K562 (cell line): ENCODE data around the gene HSPB2. TPM values are rescaled to one million over a fixed set of nuclear protein-coding genes. Genes with fewer than 3 reads are reported as not detected.

ENCODE experiments used
- ATAC-seq: fragments of 200-7000 bp; cut with Tn5 transposase; 3 replicates; pipeline ENCODE4 v1.9.1; 2020; ENCODE audit warnings: moderate library complexity
- BruUV-seq: library from RNA; stranded (reverse); fragments of 400-500 nt; replicated peaks from 2 replicates; lab custom pipeline; 2021; lab: Mats Ljungman, UMichigan
- CTCF ChIA-PET: fragments of 300-600 bp; formaldehyde crosslinking; extraction: SDS; loops from one replicate; lab custom pipeline; 2021; ENCODE audit warnings: low intra/inter-chr PET ratio; lab: Yijun Ruan, JAX
- POLR2A ChIA-PET: fragments of 300-600, 350-650 bp; sonication (Branson Sonifier 250); formaldehyde crosslinking; extraction: SDS; loops from one replicate; lab custom pipeline; 2021; ENCODE audit warnings: antibody characterized with exemption, inconsistent platforms; lab: Yijun Ruan, JAX
- DNase-seq, 4 experiments: peaks; one replicate each; pipeline versions ENCODE4 v3.0.0 to v3.0.0-alpha.2; 2011 to 2018; ENCODE audit warnings: low spot score in 3 of 4, mixed read lengths in 3 of 4; ENCODE audit errors: extremely low read depth in 1 of 4
- FAIRE-seq: peaks from 2 replicates; lab custom pipeline; 2011; peaks lifted over from hg19 to GRCh38; lab: Jason Lieb, UNC
- H2AFZ ChIP-seq: 2 replicates; pipeline ENCODE4 v1.6.0; 2011; ENCODE audit warnings: low read depth, low read length, control low read depth, inconsistent platforms
- H3K27ac ChIP-seq: fragments of 200-600 bp; 3 replicates; pipeline ENCODE4 v1.8.0; 2011; ENCODE audit warnings: low read depth, mild to moderate bottlenecking, control low read depth, inconsistent platforms, low read length, moderate library complexity, mixed read lengths; ENCODE audit errors: extremely low read depth
- H3K27me3 ChIP-seq, 2 experiments: fragments of 300-600 bp in 1 of 2; 2 replicates in 1 of 2; 3 replicates in 1 of 2; pipeline versions ENCODE4 v1.6.0 to v1.8.0; 2011; ENCODE audit warnings: inconsistent platforms in 2 of 2, low read length in 2 of 2, mild to moderate bottlenecking in 1 of 2, mixed read lengths in 1 of 2, moderate library complexity in 1 of 2; ENCODE audit not compliant: control insufficient read depth in 2 of 2, insufficient read depth in 2 of 2
- H3K36me3 ChIP-seq: fragments of 300-600 bp; 3 replicates; pipeline ENCODE4 v1.8.0; 2011; ENCODE audit warnings: mild to moderate bottlenecking, low read length, inconsistent platforms; ENCODE audit not compliant: control insufficient read depth, insufficient read depth
- H3K4me1 ChIP-seq, 2 experiments: fragments of 200-600 bp in 1 of 2; replicated peaks in 1 of 2; 2 replicates in 1 of 2; 3 replicates in 1 of 2; pipeline versions ENCODE4 v1.5.1 to v1.8.0; 2011; ENCODE audit warnings: inconsistent platforms in 2 of 2, low read length in 2 of 2, mild to moderate bottlenecking in 1 of 2, mixed read lengths in 1 of 2, moderate library complexity in 1 of 2; ENCODE audit not compliant: control insufficient read depth in 2 of 2, insufficient read depth in 2 of 2
- H3K4me2 ChIP-seq: 2 replicates; pipeline ENCODE4 v1.6.1; 2011; ENCODE audit warnings: low read length, control low read depth, inconsistent platforms, mixed read lengths; ENCODE audit not compliant: insufficient read depth
- H3K4me3 ChIP-seq: fragments of 200-600 bp; sonication (generic), shearing (Covaris generic); 2 replicates; pipeline ENCODE4 v1.5.1; 2016; ENCODE audit warnings: control low read depth, inconsistent platforms
- H3K79me2 ChIP-seq: fragments of 200-600 bp; 3 replicates; pipeline ENCODE4 v1.8.0; 2011; ENCODE audit warnings: low read length, inconsistent platforms; ENCODE audit not compliant: control insufficient read depth, insufficient read depth
- H3K9ac ChIP-seq, 2 experiments: 2 replicates each; pipeline versions ENCODE4 v1.6.0 to v1.6.1; 2011; ENCODE audit warnings: low read depth in 2 of 2, low read length in 2 of 2, control low read depth in 1 of 2, inconsistent platforms in 1 of 2, mild to moderate bottlenecking in 1 of 2, mixed read lengths in 1 of 2; ENCODE audit not compliant: insufficient read depth in 1 of 2
- H3K9me1 ChIP-seq: one replicate; pipeline ENCODE4 v1.6.0; 2011; ENCODE audit warnings: inconsistent platforms, mild to moderate bottlenecking, low read length, moderate library complexity; ENCODE audit not compliant: control insufficient read depth, insufficient read depth
- H3K9me3 ChIP-seq: replicated peaks from 2 replicates; pipeline ENCODE4 v1.5.1; 2011; ENCODE audit warnings: low read depth, low read length, inconsistent platforms; ENCODE audit not compliant: control insufficient read depth, insufficient read depth
- H4K20me1 ChIP-seq: replicated peaks from 2 replicates; pipeline ENCODE4 v1.6.1; 2011; ENCODE audit warnings: low read length, inconsistent platforms, mixed read lengths; ENCODE audit not compliant: control insufficient read depth, insufficient read depth
- CCAR2 ChIP-seq: fragments of 200-400 bp; formaldehyde crosslinking; IDR thresholded peaks from 2 replicates; pipeline ENCODE4 v1.6.1; 2017; ENCODE audit warnings: mild to moderate bottlenecking, low read depth, low read length
- HSF4 ChIP-seq: fragments of 250-450 bp; sonication (Bioruptor Pico); IDR thresholded peaks from 2 replicates; pipeline ENCODE4 v2.1.2; 2022; ENCODE audit warnings: mild to moderate bottlenecking, moderate library complexity, borderline replicate concordance
- MTA3 ChIP-seq: fragments of 450-650 bp; formaldehyde crosslinking; IDR thresholded peaks from 2 replicates; pipeline ENCODE4 v1.6.1; 2017; ENCODE audit warnings: mild to moderate bottlenecking, borderline replicate concordance
- NBN ChIP-seq: fragments of 450-650 bp; IDR thresholded peaks from 2 replicates; pipeline ENCODE4 v1.6.1; 2016; ENCODE audit warnings: low read depth, mild to moderate bottlenecking
- TBP ChIP-seq: optimal IDR thresholded peaks from 2 replicates; pipeline ENCODE3; 2011; ENCODE audit warnings: low read depth, low read length, improper control_type of control experiment
- ZNF253 ChIP-seq: fragments of 250-450 bp; sonication (Bioruptor Pico); conservative IDR thresholded peaks from 2 replicates; pipeline ENCODE4 v1.6.1; 2021; ENCODE audit warnings: mild to moderate bottlenecking
- ZNF282 ChIP-seq: sonication (generic); formaldehyde crosslinking; IDR thresholded peaks from 2 replicates; pipeline ENCODE4 v1.8.1; 2023; ENCODE audit warnings: missing genetic modification reagents
- ZNF444 ChIP-seq: fragments of 250-450 bp; sonication (Bioruptor Pico); IDR thresholded peaks from 2 replicates; pipeline ENCODE4 v1.4.0; 2020; ENCODE audit warnings: mild to moderate bottlenecking, moderate library complexity
- ZNF584 ChIP-seq: fragments of 200-800 bp; sonication (Bioruptor generic); IDR thresholded peaks from 2 replicates; pipeline ENCODE4 v1.6.1; 2016; ENCODE audit warnings: low read depth, mild to moderate bottlenecking, missing genetic modification characterization, missing compliant biosample characterization
- WGBS: fragments of 100-300 bp; shearing (Covaris generic); methylation state at CpG from one replicate; pipeline ENCODE4 v1.1.6; 2016; ENCODE audit warnings: low coverage, mixed read lengths; ENCODE audit not compliant: insufficient coverage; ENCODE audit errors: missing lambda C conversion rate; 5-methylcytosine and 5-hydroxymethylcytosine counted together
- in situ Hi-C: fragments of 300-500 bp; cut with MboI; formaldehyde crosslinking; loops from 4 replicates; pipeline ENCODE4 v1.15.0; 2018; ENCODE audit warnings: inconsistent platforms, mixed read lengths
- intact Hi-C: fragments of 100-400 bp; cut with micrococcal nuclease; formaldehyde crosslinking; loops from 2 replicates; pipeline ENCODE4 v1.14.2; 2022
- polyA plus RNA-seq, 8 experiments: library from polyadenylated mRNA; depleted of rRNA in 4 of 8; stranded (reverse) in 5 of 8; unstranded in 3 of 8; fragments of >200 nt; fragmentation: Nextera tagmentation in 2 of 8; fragmentation: Illumina TruSeq in 1 of 8; extraction: Ambion mirVana in 2 of 8; extraction: Trizol in 1 of 8; gene quantifications; 2 replicates each; pipeline versions ENCODE4 v1.2.1 to v1.2.3, GENCODE V29; 2011 to 2014; ENCODE audit warnings: inconsistent platforms in 1 of 8, missing spikeins in 1 of 8
- total RNA-seq, 7 experiments: library from RNA; depleted of rRNA in 6 of 7; stranded (reverse); fragments of >200 nt in 6 of 7; fragmentation: Illumina TruSeq in 2 of 7; extraction: Trizol in 2 of 7; gene quantifications; 2 replicates each; pipeline versions ENCODE4 v1.2.1 to v1.2.3, GENCODE V29; 2011 to 2021; ENCODE audit warnings: low replicate concordance in 1 of 7
- TF ChIP-seq, protein P1 (sequence below): fragments of 250-450 bp; sonication (Bioruptor Pico); IDR thresholded peaks from 2 replicates; pipeline ENCODE4 v1.5.0; 2022; ENCODE audit warnings: mild to moderate bottlenecking
- TF ChIP-seq, protein P2 (sequence below): fragments of 250-450 bp; sonication (Bioruptor Pico); IDR thresholded peaks from 2 replicates; pipeline ENCODE4 v1.4.0; 2020
- TF ChIP-seq, protein P3 (sequence below): fragments of 250-450 bp; sonication (Bioruptor Pico); IDR thresholded peaks from 2 replicates; pipeline ENCODE4 v1.5.0; 2021; ENCODE audit warnings: mild to moderate bottlenecking, moderate library complexity

Gene HSPB2
- total and polyA plus RNA-seq, 9 of the 15 experiments (the other 6 are each of a cell fraction or from before 2014, with no cell fraction given), result 0.06 to 0.35 (median 0.11) TPM; not detected in 5

DNA sequence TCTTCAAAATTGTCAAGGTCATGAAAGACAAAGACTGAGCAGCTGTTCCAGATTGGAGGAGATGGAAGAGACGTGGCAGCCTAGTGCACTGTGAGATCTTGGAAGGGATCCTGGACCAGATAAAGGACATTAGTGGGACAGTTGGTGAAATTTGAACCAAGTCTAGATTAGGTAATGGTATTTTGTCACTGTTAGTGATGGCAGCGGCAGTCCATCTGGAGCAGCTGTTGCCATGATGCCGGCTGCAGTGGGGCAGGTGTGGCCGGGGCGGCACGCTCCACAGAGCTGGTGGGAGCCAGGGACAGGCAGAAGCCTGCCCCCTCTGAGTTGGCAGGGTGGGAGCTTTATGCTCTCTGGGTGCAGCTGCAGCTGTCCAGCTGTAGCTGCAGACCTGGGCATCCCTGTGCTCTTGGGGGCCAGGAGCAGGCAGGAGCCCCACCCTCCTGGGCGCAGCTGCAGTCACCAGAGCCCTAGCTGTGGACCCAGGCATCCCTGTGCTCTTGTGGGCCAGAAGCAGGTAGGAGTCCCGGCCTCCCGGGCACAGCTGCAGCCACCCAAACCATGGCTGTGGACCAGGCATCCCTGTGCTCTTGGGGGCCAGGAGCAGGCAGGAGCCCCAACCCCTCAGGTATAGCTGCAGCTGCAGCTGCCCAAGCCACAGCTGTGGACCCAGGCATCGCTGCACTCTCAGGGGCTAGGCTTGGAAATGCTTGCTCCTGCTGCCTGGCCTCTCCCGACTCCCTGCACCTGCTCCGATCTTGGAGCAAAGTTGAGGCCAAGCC, 45.3 kb downstream of the HSPB2 start:
- H3K27me3 ChIP-seq, result no peaks in the 10 kb centered on the region
- no peak for TF ChIP-seq ZNF282 (CRISPR knock-in tag)
- no peak for TF ChIP-seq ZNF253 (CRISPR knock-in tag)
- TF ChIP-seq CCAR2, result no peak
- no peak for TF ChIP-seq HSF4 (CRISPR knock-in tag)
- no peak for TF ChIP-seq MTA3
- no peak for TF ChIP-seq ZNF584 (CRISPR knock-in tag)
- no peak for TF ChIP-seq TBP
- TF ChIP-seq, protein P1, sequence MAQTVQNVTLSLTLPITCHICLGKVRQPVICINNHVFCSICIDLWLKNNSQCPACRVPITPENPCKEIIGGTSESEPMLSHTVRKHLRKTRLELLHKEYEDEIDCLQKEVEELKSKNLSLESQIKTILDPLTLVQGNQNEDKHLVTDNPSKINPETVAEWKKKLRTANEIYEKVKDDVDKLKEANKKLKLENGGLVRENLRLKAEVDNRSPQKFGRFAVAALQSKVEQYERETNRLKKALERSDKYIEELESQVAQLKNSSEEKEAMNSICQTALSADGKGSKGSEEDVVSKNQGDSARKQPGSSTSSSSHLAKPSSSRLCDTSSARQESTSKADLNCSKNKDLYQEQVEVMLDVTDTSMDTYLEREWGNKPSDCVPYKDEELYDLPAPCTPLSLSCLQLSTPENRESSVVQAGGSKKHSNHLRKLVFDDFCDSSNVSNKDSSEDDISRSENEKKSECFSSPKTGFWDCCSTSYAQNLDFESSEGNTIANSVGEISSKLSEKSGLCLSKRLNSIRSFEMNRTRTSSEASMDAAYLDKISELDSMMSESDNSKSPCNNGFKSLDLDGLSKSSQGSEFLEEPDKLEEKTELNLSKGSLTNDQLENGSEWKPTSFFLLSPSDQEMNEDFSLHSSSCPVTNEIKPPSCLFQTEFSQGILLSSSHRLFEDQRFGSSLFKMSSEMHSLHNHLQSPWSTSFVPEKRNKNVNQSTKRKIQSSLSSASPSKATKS, result no peak
- no peak for TF ChIP-seq NBN
- TF ChIP-seq, protein P2, sequence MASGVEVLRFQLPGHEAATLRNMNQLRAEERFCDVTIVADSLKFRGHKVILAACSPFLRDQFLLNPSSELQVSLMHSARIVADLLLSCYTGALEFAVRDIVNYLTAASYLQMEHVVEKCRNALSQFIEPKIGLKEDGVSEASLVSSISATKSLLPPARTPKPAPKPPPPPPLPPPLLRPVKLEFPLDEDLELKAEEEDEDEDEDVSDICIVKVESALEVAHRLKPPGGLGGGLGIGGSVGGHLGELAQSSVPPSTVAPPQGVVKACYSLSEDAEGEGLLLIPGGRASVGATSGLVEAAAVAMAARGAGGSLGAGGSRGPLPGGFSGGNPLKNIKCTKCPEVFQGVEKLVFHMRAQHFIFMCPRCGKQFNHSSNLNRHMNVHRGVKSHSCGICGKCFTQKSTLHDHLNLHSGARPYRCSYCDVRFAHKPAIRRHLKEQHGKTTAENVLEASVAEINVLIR (CRISPR knock-in tag), result no peak
- no peak for TF ChIP-seq ZNF444 (CRISPR knock-in tag)
- TF ChIP-seq, protein P3, sequence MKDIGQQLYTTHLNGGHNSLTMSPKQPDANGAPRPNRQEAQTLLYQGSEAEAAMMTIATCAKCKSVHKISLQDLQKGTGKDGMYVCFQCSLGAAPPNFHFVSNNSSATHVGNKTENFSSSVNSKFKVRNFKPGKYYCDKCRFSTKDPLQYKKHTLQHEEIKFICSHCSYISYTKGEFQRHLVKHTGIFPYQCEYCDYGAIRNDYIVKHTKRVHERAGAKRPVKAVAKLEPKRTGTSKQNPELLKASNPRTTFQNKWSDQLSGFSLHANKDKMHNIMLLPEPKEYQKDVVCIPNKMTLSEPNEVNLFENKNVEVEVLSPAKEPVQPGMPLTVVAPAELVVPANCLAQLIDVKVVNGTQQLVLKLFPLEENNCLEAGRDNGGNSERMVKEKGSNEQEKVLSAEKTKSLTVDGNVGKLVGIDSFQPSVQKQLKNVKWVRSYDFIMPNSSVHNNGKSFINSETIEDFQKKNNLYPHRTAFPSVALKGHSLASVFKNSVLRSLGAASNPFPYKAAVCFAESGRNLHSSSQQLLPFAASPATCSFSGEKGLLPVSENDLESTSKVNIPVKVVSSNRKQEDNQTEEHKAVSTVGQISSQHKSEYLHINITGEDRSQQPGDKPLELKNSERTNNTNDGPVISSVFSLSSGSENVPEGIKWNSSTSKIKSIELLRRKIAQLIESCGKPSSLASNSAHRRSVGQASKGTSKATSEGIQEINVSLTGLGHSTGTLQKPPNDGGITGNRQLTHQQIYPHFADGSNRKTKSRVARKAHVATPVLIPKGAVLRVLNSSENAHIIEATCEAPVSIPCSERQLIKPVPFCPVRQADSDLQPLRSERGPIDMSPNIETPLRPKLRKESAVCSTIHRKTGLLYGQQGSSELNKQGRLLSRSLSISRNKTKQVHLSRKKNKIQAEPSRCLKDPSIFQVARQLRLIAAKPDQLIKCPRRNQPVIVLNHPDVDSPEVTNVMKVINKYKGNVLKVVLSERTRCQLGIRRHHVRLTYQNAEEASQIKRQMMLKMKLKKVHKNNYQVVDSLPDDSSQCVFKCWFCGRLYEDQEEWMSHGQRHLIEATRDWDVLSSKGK, result no peak
- TF ChIP-seq, all 486 proteins: peak for 0
- ATAC-seq, result no peak
- ChIA-PET CTCF (no interaction called here), POLR2A (interaction anchor here (0.9 to 1.7 kb wide), 3 partner anchors 12 to 24 kb away, joined by 3 to 4 read pairs (median 4); no protein-coding TSS in a partner anchor)
- H4K20me1 ChIP-seq, result no peaks in the 10 kb centered on the region
- no TSS peak for BruUV-seq
- no peak overlapping the region for H3K4me3 ChIP-seq
- H3K79me2 ChIP-seq, result no peaks in the 10 kb centered on the region
- peaks cover 0 to 6% of the 10 kb centered on the region in 2 experiments; a peak in 2 of 5 replicates for H3K4me1 ChIP-seq
- in situ Hi-C loops, result no loop called here
- no peak overlapping the region for H3K4me2 ChIP-seq
- H3K27ac ChIP-seq, result no peak overlapping the region
- H3K9me3 ChIP-seq, result no peaks in the 10 kb centered on the region
- 73% methylated on average over 10 of the region's 12 CpGs for WGBS
- H3K9ac ChIP-seq, result no peak overlapping the region; a peak in 1 of 4 replicates
- intact Hi-C loops, result no loop called here
- H3K9me1 ChIP-seq, result no peaks in the 10 kb centered on the region
- no peaks in the 10 kb centered on the region for H3K36me3 ChIP-seq
- no peak for DNase-seq
- FAIRE-seq, result peak; percentile 68
- no peak overlapping the region for H2AFZ ChIP-seq
